A673 (cell line): ENCODE measurements around the gene ANK2.

ENCODE experiments used
- CTCF ChIP-seq: fragments of 300-800, 200-600 bp; sonication (generic); conservative IDR thresholded peaks from 2 replicates; pipeline ENCODE4 v1.5.1; 2017; ENCODE audit warnings: low read depth, mild to moderate bottlenecking, antibody characterized with exemption, low read length, moderate library complexity, mixed read lengths
- EZH2 ChIP-seq: fragments of 200-600 bp; sonication (generic); IDR thresholded peaks from 2 replicates; pipeline ENCODE4 v1.6.1; 2017; ENCODE audit warnings: borderline replicate concordance, low read depth, mild to moderate bottlenecking, mixed read lengths, antibody characterized with exemption, low read length; ENCODE audit not compliant: poor library complexity, severe bottlenecking

- TF ChIP-seq CTCF (no peak), EZH2 (no peak)
Measured at GRCh38 chr4:113042502-113042901, 7.0 kb upstream of the ANK2 start.
